HG03342 (cell line): ENCODE results near the gene LRRC47.
"Not testable (repeated sequence)": the region's sequence is repeated elsewhere in the genome, so short reads cannot be mapped to it uniquely, and the experiment has no call there.

Source experiments
- ATAC-seq: cut with Tn5 transposase; IDR thresholded peaks from one replicate; pipeline ENCODE4 v1.9.1; 2021; ENCODE audit warnings: mild to moderate bottlenecking, moderate library complexity; ENCODE audit not compliant: unreplicated experiment

Gene LRRC47

GRCh38 chr1:3816331-3817137 is 20.2 kb upstream of the LRRC47 start:
- ATAC-seq, result no peak

GRCh38 chr1:3814771-3815561 is 18.7 kb upstream of the LRRC47 start:
- ATAC-seq, result no peak

- no peak for ATAC-seq
These were observed 17.8 kb upstream of the LRRC47 start for GRCh38 chr1:3814065-3814464.

- no peak for ATAC-seq
These were observed 15.3 kb upstream of the LRRC47 start for GRCh38 chr1:3811595-3811911.

- not testable (repeated sequence) for ATAC-seq
These were observed 14.0 kb upstream of the LRRC47 start for GRCh38 chr1:3810149-3810761.

GRCh38 chr1:3809680-3810079 is 13.4 kb upstream of the LRRC47 start:
- ATAC-seq, result no peak

GRCh38 chr1:3807769-3808168 is 11.5 kb upstream of the LRRC47 start:
- ATAC-seq, result no peak

GRCh38 chr1:3805038-3805437 is 8.7 kb upstream of the LRRC47 start:
- no peak for ATAC-seq

GRCh38 chr1:3804627-3804944 is 8.3 kb upstream of the LRRC47 start:
- ATAC-seq, result not testable (repeated sequence)

- no peak for ATAC-seq
These were observed 7.8 kb upstream of the LRRC47 start for GRCh38 chr1:3803905-3804626.

GRCh38 chr1:3800795-3801194 is 4.5 kb upstream of the LRRC47 start:
- ATAC-seq, result not testable (repeated sequence)

GRCh38 chr1:3799976-3800685 is 3.8 kb upstream of the LRRC47 start:
- no peak for ATAC-seq

GRCh38 chr1:3795453-3796214 is 664 bp downstream of the LRRC47 start:
- ATAC-seq, result peak; percentile 29

GRCh38 chr1:3790952-3791351 is 5.3 kb downstream of the LRRC47 start:
- no peak for ATAC-seq

GRCh38 chr1:3790500-3790923 is 5.8 kb downstream of the LRRC47 start:
- no peak for ATAC-seq

GRCh38 chr1:3789421-3790300 is 6.6 kb downstream of the LRRC47 start:
- ATAC-seq, result no peak

- no peak for ATAC-seq
These were observed 7.4 kb downstream of the LRRC47 start for GRCh38 chr1:3788756-3789420.
